T1000 (cell line): ENCODE measurements around the gene CREB3L2.
"Not testable (repeated sequence)": the region's sequence is repeated elsewhere in the genome, so short reads cannot be mapped to it uniquely, and the experiment has no call there.

Experiments used
- DNase-seq: peaks from one replicate; lab custom pipeline; 2025; ENCODE audit warnings: mixed read lengths; lab: John Stamatoyannopoulos, UW

CREB3L2 gene

GRCh38 chr7:138014201-138014600 is 12.3 kb upstream of the CREB3L2 start:
- DNase-seq, result not testable (repeated sequence)

GRCh38 chr7:138009350-138009653 is 7.4 kb upstream of the CREB3L2 start:
- no peak for DNase-seq

GRCh38 chr7:138008588-138009349 is 6.9 kb upstream of the CREB3L2 start:
- peak; percentile 30 for DNase-seq

GRCh38 chr7:138008019-138008587 is 6.2 kb upstream of the CREB3L2 start:
- DNase-seq, result no peak

- no peak for DNase-seq
Observed at GRCh38 chr7:138006106-138006505, 4.2 kb upstream of the CREB3L2 start.

- DNase-seq, result no peak
Observed at GRCh38 chr7:138004936-138005335, 3.0 kb upstream of the CREB3L2 start.

GRCh38 chr7:138004046-138004445 is 2.2 kb upstream of the CREB3L2 start:
- no peak for DNase-seq

GRCh38 chr7:138002828-138003189 is 923 bp upstream of the CREB3L2 start:
- no peak for DNase-seq

GRCh38 chr7:138002096-138002827 is 376 bp upstream of the CREB3L2 start:
- DNase-seq, result peak; percentile 98

- DNase-seq, result no peak
Observed at GRCh38 chr7:138000081-138000701, 1.7 kb downstream of the CREB3L2 start.

- DNase-seq, result no peak
Observed at GRCh38 chr7:137999496-138000080, 2.3 kb downstream of the CREB3L2 start.

- DNase-seq, result no peak
Observed at GRCh38 chr7:137998250-137998649, 3.6 kb downstream of the CREB3L2 start.

GRCh38 chr7:137996871-137997270 is 5.0 kb downstream of the CREB3L2 start:
- DNase-seq, result no peak

GRCh38 chr7:137996386-137996851 is 5.5 kb downstream of the CREB3L2 start:
- no peak for DNase-seq

GRCh38 chr7:137994216-137994615 is 7.7 kb downstream of the CREB3L2 start:
- no peak for DNase-seq

GRCh38 chr7:137993395-137993743 is 8.5 kb downstream of the CREB3L2 start:
- no peak for DNase-seq

GRCh38 chr7:137992550-137993394 is 9.1 kb downstream of the CREB3L2 start:
- DNase-seq, result no peak

GRCh38 chr7:137992104-137992549 is 9.8 kb downstream of the CREB3L2 start:
- no peak for DNase-seq

- no peak for DNase-seq
Observed at GRCh38 chr7:137990251-137990941, 11.5 kb downstream of the CREB3L2 start.

GRCh38 chr7:137989590-137989989 is 12.3 kb downstream of the CREB3L2 start:
- no peak for DNase-seq

- no peak for DNase-seq
Observed at GRCh38 chr7:137989094-137989493, 12.8 kb downstream of the CREB3L2 start.
